IPS-20b (cell line): Measurements from ENCODE around the gene ZFR.

Source experiments
- H3K27ac ChIP-seq: one replicate; pipeline ENCODE4 v1.5.1; 2013; ENCODE audit warnings: low read length
- H3K27me3 ChIP-seq: 2 replicates; pipeline ENCODE4 v1.6.1; 2013; ENCODE audit warnings: mild to moderate bottlenecking, low read length, inconsistent platforms; ENCODE audit not compliant: insufficient read depth
- H3K36me3 ChIP-seq: 2 replicates; pipeline ENCODE4 v1.6.1; 2013; ENCODE audit warnings: low read depth, mild to moderate bottlenecking, inconsistent platforms, low read length, moderate library complexity; ENCODE audit not compliant: insufficient read depth
- H3K4me1 ChIP-seq: 2 replicates; pipeline ENCODE4 v1.6.1; 2013; ENCODE audit warnings: mild to moderate bottlenecking, control low read depth, inconsistent platforms, low read length, moderate library complexity; ENCODE audit not compliant: insufficient read depth
- H3K4me3 ChIP-seq: 2 replicates; pipeline ENCODE4 v1.5.1; 2013; ENCODE audit warnings: mild to moderate bottlenecking, low read length, inconsistent platforms
- H3K9ac ChIP-seq: 2 replicates; pipeline ENCODE4 v1.6.1; 2013; ENCODE audit warnings: low read depth, mild to moderate bottlenecking, inconsistent platforms, low read length, moderate library complexity
- H3K9me3 ChIP-seq: 2 replicates; pipeline ENCODE4 v1.6.1; 2013; ENCODE audit warnings: mild to moderate bottlenecking, low read depth, low read length, inconsistent platforms; ENCODE audit not compliant: insufficient read depth

Gene ZFR

DNA sequence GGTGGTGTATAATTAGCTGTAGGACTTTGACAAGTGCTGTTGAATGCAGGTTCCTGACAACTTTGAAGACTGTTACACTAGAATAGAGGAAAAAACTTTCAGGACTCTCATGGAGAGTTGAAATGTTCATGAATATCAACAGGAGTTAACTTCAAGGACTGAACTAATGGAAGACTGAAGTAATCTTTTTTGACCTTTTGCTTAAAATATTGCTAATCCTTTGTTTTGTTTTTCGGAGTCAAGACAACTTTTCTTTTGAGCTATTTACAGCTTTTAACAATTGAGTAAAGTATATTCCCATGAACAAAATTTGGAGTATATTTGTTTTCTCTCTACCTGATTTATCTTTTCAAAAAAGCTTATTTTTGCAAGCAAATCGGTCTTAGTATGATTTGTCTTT lies 97.7 kb downstream of the ZFR start:
- no peaks in the 10 kb centered on the region for H3K27me3 ChIP-seq
- H3K27ac ChIP-seq = no peak overlapping the region

DNA sequence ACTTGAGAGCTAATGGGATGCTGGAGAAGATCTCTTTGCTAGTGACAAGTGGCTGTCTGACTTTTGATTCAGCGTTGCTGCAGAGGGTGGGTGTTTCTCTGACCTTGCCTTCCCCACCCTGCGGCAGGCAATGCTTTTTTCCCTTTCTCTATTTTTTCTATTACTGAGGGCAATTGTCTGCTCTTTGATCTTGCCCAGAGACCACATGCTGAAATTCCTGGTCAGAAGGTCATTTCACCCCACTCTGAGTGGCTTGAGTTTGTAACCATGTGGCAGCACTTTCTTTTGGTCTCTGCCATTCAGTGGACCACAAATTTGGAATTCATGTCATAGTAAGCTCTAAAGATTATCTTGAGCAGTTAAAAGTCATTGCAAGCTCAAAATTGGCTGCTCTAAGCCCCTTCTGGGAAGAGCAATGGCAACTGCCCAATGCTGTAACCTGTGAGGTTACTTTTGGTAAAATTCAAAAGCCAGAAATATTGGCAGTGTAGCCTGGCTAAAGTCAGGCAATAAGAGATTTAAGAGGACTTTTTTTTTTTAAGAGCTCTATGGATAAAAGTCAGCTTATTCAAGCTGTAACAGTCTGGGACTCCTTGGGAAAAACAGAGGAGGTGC lies 101.4 kb downstream of the ZFR start:
- no peaks in the 10 kb centered on the region for H3K4me1 ChIP-seq
- peaks cover 73% of the 10 kb centered on the region for H3K9me3 ChIP-seq
- no peaks in the 10 kb centered on the region for H3K36me3 ChIP-seq
- no peaks in the 10 kb centered on the region for H3K27me3 ChIP-seq
- no peak overlapping the region for H3K27ac ChIP-seq
- H3K9ac ChIP-seq = no peak overlapping the region
- no peak overlapping the region for H3K4me3 ChIP-seq

More for the DNA sequence above, 97.7 kb downstream of the ZFR start:
- H3K9ac ChIP-seq = no peak overlapping the region
- H3K4me1 ChIP-seq = no peaks in the 10 kb centered on the region
- H3K36me3 ChIP-seq = no peaks in the 10 kb centered on the region
- H3K4me3 ChIP-seq = no peak overlapping the region
- H3K9me3 ChIP-seq = peaks cover 45% of the 10 kb centered on the region

DNA sequence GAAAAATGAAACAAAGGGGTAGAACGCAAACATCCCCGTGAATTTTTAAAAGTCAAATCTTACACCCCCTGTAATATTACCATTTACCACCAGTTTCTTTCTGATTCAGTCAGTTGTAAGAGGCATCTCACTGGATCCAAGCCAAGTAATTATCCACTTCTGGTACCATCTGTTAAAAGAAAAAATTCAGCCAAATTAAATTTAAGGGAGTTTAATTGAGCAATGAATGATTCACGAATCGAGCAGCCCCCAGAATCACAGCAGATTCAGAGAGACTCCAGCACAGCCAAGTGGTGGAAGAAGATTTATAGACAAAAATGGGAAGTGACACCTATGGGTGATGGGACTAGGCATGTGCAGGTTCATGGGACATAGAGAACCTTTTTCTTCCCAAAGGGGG lies 101.9 kb downstream of the ZFR start:
- H3K27me3 ChIP-seq = no peaks in the 10 kb centered on the region
- peaks cover 72% of the 10 kb centered on the region for H3K9me3 ChIP-seq
- no peaks in the 10 kb centered on the region for H3K36me3 ChIP-seq
- H3K4me1 ChIP-seq = no peaks in the 10 kb centered on the region
- no peak overlapping the region for H3K4me3 ChIP-seq
- H3K27ac ChIP-seq = no peak overlapping the region
- H3K9ac ChIP-seq = no peak overlapping the region

DNA sequence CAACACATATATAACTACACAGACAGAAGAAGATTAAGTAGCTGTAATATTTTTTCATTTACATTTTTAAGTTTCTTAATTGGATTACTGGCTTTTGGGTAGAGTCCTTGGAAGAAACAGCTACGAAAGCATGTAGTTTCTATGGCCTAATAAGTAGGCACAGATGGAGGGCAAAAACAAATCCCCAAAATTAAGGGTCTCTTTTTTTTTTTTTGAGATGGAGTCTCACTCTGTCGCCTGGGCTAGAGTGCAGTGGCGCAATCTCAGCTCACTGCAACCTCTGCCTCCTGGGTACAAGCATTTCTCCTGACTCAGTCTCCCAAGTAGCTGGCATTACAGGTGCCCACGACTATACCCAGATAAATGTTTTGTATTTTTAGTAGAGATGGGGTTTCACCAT lies 104.7 kb downstream of the ZFR start:
- Histone ChIP-seq H3K4me3 (no peak overlapping the region), H3K27ac (no peak overlapping the region), H3K9me3 (peaks cover 82% of the 10 kb centered on the region), H3K36me3 (no peaks in the 10 kb centered on the region), H3K27me3 (no peaks in the 10 kb centered on the region), H3K4me1 (no peaks in the 10 kb centered on the region), H3K9ac (no peak overlapping the region)

DNA sequence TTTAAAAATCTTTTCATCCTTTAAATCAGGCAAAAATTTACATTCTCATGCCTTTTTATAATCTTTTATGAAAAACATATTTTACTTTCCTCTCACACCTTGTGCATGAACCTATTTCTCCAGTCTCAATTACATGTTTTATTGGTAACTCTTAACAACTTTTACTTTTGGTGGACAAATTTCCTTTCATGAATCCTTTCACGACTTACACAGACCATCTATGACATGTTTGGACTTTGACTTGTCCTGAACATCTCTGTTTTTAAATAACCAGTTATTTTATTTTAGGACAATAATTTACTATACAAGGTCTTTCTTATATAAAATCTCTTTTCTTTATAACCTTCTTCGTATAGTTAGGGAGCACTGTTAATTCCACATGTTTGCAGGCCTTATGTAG lies 105.3 kb downstream of the ZFR start:
- H3K36me3 ChIP-seq = no peaks in the 10 kb centered on the region
- H3K9me3 ChIP-seq = peaks cover 88% of the 10 kb centered on the region
- H3K27ac ChIP-seq = no peak overlapping the region
- H3K27me3 ChIP-seq = no peaks in the 10 kb centered on the region
- no peak overlapping the region for H3K9ac ChIP-seq
- H3K4me3 ChIP-seq = no peak overlapping the region; the same call in 1 of the 2 replicates
- H3K4me1 ChIP-seq = no peaks in the 10 kb centered on the region

DNA sequence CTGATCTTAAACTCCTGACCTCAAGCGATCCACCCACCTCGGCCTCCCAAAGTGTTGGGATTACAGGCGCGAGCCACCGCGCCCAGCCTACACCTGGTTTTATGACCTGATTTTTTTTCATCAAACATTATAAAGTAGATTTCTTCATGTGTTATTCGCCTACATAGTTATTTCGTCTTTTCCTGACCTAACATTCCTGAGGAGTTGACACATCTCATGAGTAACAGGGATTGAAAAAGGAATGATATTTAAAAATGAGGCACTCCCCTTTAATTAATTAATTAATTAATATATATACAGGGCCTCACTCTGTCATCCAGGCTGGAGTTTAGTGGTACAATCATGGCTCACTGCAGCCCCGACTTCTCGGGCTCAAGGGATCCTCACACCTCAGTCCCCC lies 111.6 kb downstream of the ZFR start:
- H3K36me3 ChIP-seq = no peaks in the 10 kb centered on the region
- no peak overlapping the region for H3K9ac ChIP-seq
- H3K9me3 ChIP-seq = peaks cover 33% of the 10 kb centered on the region; the same call in 1 of the 2 replicates
- no peaks in the 10 kb centered on the region for H3K4me1 ChIP-seq
- no peaks in the 10 kb centered on the region for H3K27me3 ChIP-seq
- no peak overlapping the region for H3K27ac ChIP-seq
- H3K4me3 ChIP-seq = no peak overlapping the region

DNA sequence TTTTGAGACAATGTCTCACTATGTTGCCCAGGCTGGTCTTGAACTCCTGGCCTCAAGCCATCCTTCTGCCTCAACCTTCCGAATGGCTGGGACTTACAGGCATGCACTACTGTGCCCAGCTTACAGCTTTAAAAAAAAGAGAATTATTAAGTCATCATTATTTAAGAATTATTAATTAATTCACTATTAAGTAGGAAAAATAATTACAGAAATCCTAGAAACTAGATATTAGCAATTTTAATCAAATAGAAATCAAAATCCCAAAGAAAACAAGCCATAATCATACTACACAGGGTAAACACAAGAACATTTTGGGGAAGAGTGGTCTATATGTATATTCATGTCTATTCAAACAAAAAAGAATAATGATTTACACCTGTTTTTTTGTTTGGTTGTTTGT lies 112.2 kb downstream of the ZFR start:
- H3K27ac ChIP-seq = no peak overlapping the region

DNA sequence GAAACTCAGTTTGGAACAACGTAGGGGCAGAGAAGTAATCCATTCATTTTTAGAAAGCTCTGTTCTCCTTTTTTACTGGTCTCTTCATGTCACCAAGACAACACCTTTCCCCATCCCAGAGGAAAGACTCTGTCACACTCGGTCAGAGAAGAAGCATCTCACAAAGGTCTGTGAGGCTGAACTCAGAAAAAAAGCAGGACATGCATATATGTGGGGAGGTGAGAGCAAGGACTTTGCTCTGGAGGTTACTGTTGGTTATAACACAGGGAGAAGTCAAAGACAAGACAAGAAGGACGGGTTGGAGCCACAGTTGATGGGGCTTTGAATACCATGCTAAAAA lies 112.6 kb downstream of the ZFR start:
- Histone ChIP-seq H3K9me3 (peaks cover 25% of the 10 kb centered on the region; the same call in 1 of the 2 replicates), H3K36me3 (no peaks in the 10 kb centered on the region), H3K4me3 (no peak overlapping the region), H3K27ac (no peak overlapping the region), H3K4me1 (no peaks in the 10 kb centered on the region), H3K9ac (no peak overlapping the region), H3K27me3 (no peaks in the 10 kb centered on the region)

More for the DNA sequence above, 112.2 kb downstream of the ZFR start:
- Histone ChIP-seq H3K27me3 (no peaks in the 10 kb centered on the region), H3K9ac (no peak overlapping the region), H3K4me3 (no peak overlapping the region), H3K9me3 (peaks cover 30% of the 10 kb centered on the region; the same call in 1 of the 2 replicates), H3K36me3 (no peaks in the 10 kb centered on the region), H3K4me1 (no peaks in the 10 kb centered on the region)

DNA sequence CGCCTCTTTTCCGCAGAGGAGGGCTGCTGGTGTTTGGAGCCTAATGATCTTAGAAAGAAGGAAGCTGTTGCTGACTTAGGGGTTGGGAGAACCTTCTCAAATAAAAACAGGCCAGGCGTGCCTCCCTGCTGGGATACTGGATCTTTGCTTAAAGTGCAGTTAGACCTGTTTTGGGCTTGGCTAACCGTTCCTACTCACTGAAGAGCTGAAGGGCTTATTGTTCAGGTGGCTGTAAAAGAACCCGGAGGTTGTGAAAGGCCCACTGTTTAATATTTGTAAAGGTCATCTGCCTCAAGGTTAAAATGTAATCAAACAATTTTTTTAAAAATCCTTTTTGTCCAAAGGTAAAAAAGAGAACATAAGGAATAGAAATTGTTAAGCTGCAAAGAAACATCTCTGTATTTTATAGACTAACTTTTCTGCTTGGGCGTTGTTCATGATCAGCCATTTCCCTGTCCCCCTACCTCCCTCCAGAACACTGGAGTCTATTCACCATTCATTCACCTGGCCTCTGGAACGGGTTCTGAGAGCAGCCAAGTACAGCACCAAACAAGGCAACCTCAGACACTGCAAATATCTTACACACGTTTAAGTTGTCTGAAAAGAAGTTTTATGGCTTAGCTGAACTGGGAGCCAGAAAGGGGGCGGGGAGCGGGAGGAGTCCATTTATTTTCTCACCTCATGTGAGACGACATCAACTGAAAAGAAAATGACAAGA lies 113.2 kb downstream of the ZFR start:
- Histone ChIP-seq H3K36me3 (no peaks in the 10 kb centered on the region), H3K4me3 (no peak overlapping the region), H3K9ac (no peak overlapping the region), H3K9me3 (peaks cover 20% of the 10 kb centered on the region; the same call in 1 of the 2 replicates), H3K27ac (no peak overlapping the region), H3K27me3 (no peaks in the 10 kb centered on the region), H3K4me1 (no peaks in the 10 kb centered on the region)

DNA sequence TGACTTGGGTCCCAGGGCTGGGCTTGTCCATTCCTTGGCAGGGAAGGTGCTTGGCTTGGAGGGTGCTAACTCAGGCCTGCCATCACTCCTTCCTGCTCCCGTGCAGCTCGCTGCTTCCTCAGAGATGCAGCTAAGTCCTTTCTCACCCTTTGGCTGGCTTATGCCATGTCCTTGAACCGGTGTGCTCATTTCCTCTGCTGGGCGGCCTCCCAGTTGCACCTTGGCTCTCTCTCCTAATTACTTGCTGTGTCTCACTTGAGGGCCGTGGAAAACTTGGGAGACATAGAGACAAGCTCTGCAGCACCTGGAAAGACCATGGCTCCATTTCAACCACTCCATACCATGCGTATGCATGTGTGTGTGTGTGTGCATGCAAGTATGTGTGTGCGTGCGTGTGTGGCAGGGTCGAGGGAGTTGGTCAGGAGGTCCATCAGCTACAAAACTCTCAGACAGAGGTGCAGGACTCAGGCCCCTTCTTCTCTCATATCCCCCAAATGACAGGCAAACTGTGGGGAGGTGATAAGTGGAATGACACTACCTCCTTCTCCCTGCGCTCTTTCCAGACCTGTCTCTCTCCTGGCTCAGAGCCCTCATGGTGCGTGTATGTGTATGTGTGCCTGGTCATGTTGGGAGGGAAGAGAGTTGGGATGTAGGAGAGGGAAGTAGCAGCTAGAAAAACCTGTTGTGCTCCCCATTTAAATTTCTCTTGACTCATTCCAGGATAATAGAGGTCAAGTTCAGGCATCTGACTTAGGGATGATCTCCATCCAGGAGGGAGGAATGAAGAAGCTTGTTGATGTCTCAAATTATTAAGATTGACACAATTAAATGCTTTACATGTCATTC lies 114.2 kb downstream of the ZFR start:
- Histone ChIP-seq H3K27ac (no peak overlapping the region), H3K4me3 (no peak overlapping the region), H3K4me1 (no peaks in the 10 kb centered on the region), H3K9ac (no peak overlapping the region), H3K36me3 (no peaks in the 10 kb centered on the region), H3K27me3 (no peaks in the 10 kb centered on the region), H3K9me3 (peaks cover 12% of the 10 kb centered on the region; the same call in 1 of the 2 replicates)

DNA sequence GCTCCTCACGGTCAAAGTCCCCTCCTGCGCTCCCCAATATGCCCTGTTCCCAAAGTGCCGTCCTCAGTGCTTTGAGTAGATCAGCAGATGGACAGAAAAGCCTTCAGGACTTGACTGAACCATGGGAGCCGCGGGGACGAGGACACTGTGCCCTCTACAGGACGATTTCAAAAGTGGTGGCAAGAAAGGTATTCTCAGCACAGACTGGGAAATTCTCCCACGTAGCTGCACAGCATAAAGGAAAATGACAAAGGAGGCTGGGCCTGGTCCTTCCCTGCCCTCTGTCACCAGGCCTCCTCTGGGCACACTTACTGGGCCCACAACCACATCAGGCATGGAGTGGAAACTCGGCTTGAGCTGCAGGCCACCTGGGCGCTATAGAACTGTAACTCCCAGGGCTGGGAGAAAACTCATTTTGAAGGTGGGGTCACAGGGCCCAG lies 115.1 kb downstream of the ZFR start:
- H3K36me3 ChIP-seq = no peaks in the 10 kb centered on the region
- no peaks in the 10 kb centered on the region for H3K27me3 ChIP-seq
- H3K9ac ChIP-seq = no peak overlapping the region
- no peak overlapping the region for H3K4me3 ChIP-seq
- no peak overlapping the region for H3K27ac ChIP-seq
- peaks cover 3% of the 10 kb centered on the region; the same call in 1 of the 2 replicates for H3K9me3 ChIP-seq
- H3K4me1 ChIP-seq = no peaks in the 10 kb centered on the region
